Measurements from ENCODE around the gene GALNT10. TPM values are rescaled to one million over a fixed set of nuclear protein-coding genes. Genes with fewer than 3 reads are reported as not detected.

Gene GALNT10
- total RNA-seq, 1 experiment from 2014 or later, result 21.7 TPM

GRCh38 chr5:154285661-154286408 is 95.3 kb downstream of the GALNT10 start:
- DNase-seq (ENCODE audit: extremely low read depth, low read depth), result no peak

GRCh38 chr5:154286557-154286956 is 96.0 kb downstream of the GALNT10 start:
- no peak for DNase-seq (ENCODE audit: extremely low read depth, low read depth)

- DNase-seq (ENCODE audit: extremely low read depth, low read depth), result no peak
Measured at GRCh38 chr5:154287136-154287535, 96.6 kb downstream of the GALNT10 start.

- DNase-seq (ENCODE audit: extremely low read depth, low read depth), result no peak
Measured at GRCh38 chr5:154288145-154288544, 97.6 kb downstream of the GALNT10 start.

GRCh38 chr5:154291917-154292316 is 101.4 kb downstream of the GALNT10 start:
- DNase-seq (ENCODE audit: extremely low read depth, low read depth), result no peak

- no peak for DNase-seq (ENCODE audit: extremely low read depth, low read depth)
Measured at GRCh38 chr5:154293219-154293618, 102.7 kb downstream of the GALNT10 start.

- DNase-seq (ENCODE audit: extremely low read depth, low read depth), result no peak
Measured at GRCh38 chr5:154295551-154295950, 105.0 kb downstream of the GALNT10 start.

GRCh38 chr5:154296525-154297159 is 106.1 kb downstream of the GALNT10 start:
- no peak for DNase-seq (ENCODE audit: extremely low read depth, low read depth)

GRCh38 chr5:154298065-154298464 is 107.5 kb downstream of the GALNT10 start:
- no peak for DNase-seq (ENCODE audit: extremely low read depth, low read depth)

GRCh38 chr5:154300207-154300883 is 109.8 kb downstream of the GALNT10 start:
- DNase-seq (ENCODE audit: extremely low read depth, low read depth), result no peak

GRCh38 chr5:154301726-154302125 is 111.2 kb downstream of the GALNT10 start:
- DNase-seq (ENCODE audit: extremely low read depth, low read depth), result no peak

- DNase-seq (ENCODE audit: extremely low read depth, low read depth), result no peak
Measured at GRCh38 chr5:154302161-154302560, 111.6 kb downstream of the GALNT10 start.

GRCh38 chr5:154303133-154303532 is 112.6 kb downstream of the GALNT10 start:
- DNase-seq (ENCODE audit: extremely low read depth, low read depth), result no peak

- DNase-seq (ENCODE audit: extremely low read depth, low read depth), result no peak
Measured at GRCh38 chr5:154308443-154309370, 118.2 kb downstream of the GALNT10 start.

- DNase-seq (ENCODE audit: extremely low read depth, low read depth), result no peak
Measured at GRCh38 chr5:154309371-154309745, 118.8 kb downstream of the GALNT10 start.

GRCh38 chr5:154309805-154310204 is 119.3 kb downstream of the GALNT10 start:
- no peak for DNase-seq (ENCODE audit: extremely low read depth, low read depth)

GRCh38 chr5:154311362-154311761 is 120.8 kb downstream of the GALNT10 start:
- no peak for DNase-seq (ENCODE audit: extremely low read depth, low read depth)

GRCh38 chr5:154312000-154312399 is 121.5 kb downstream of the GALNT10 start:
- DNase-seq (ENCODE audit: extremely low read depth, low read depth), result no peak

GRCh38 chr5:154312576-154312975 is 122.0 kb downstream of the GALNT10 start:
- no peak for DNase-seq (ENCODE audit: extremely low read depth, low read depth)

- no peak for DNase-seq (ENCODE audit: extremely low read depth, low read depth)
Measured at GRCh38 chr5:154313360-154314017, 123.0 kb downstream of the GALNT10 start.

All from NCI-H460 (cell line).